GM19025 (cell line): ENCODE results near the gene ADGRG3.

Experiments used
- ATAC-seq: cut with Tn5 transposase; IDR thresholded peaks from one replicate; pipeline ENCODE4 v1.9.1; 2021; ENCODE audit warnings: mild to moderate bottlenecking, low read depth, moderate library complexity; ENCODE audit not compliant: unreplicated experiment

ADGRG3 gene

GRCh38 chr16:57645691-57646387 is 22.3 kb upstream of the ADGRG3 start:
- no peak for ATAC-seq

GRCh38 chr16:57646388-57647039 is 21.6 kb upstream of the ADGRG3 start:
- no peak for ATAC-seq

GRCh38 chr16:57647136-57647875 is 20.8 kb upstream of the ADGRG3 start:
- no peak for ATAC-seq

GRCh38 chr16:57648125-57648524 is 20.0 kb upstream of the ADGRG3 start:
- ATAC-seq = no peak

GRCh38 chr16:57648581-57649442 is 19.3 kb upstream of the ADGRG3 start:
- ATAC-seq = peak; percentile 60

GRCh38 chr16:57649443-57649751 is 18.7 kb upstream of the ADGRG3 start:
- no peak for ATAC-seq

GRCh38 chr16:57649846-57650245 is 18.3 kb upstream of the ADGRG3 start:
- no peak for ATAC-seq

- ATAC-seq = no peak
These were observed 16.5 kb upstream of the ADGRG3 start for GRCh38 chr16:57651344-57652333.

- no peak for ATAC-seq
These were observed 15.2 kb upstream of the ADGRG3 start for GRCh38 chr16:57652695-57653471.

- no peak for ATAC-seq
These were observed 14.2 kb upstream of the ADGRG3 start for GRCh38 chr16:57653936-57654335.

- no peak for ATAC-seq
These were observed 11.7 kb upstream of the ADGRG3 start for GRCh38 chr16:57656342-57656955.

GRCh38 chr16:57657228-57657627 is 10.9 kb upstream of the ADGRG3 start:
- ATAC-seq = no peak

GRCh38 chr16:57658130-57658877 is 9.8 kb upstream of the ADGRG3 start:
- no peak for ATAC-seq

- ATAC-seq = no peak
These were observed 9.0 kb upstream of the ADGRG3 start for GRCh38 chr16:57658878-57659674.

GRCh38 chr16:57660715-57661463 is 7.2 kb upstream of the ADGRG3 start:
- no peak for ATAC-seq

GRCh38 chr16:57661510-57661909 is 6.6 kb upstream of the ADGRG3 start:
- ATAC-seq = no peak
